HEK293 (cell line): ENCODE measurements around the gene XKR7.

ENCODE experiments used
- CTCF ChIA-PET: fragments of 350-600 bp; formaldehyde crosslinking; extraction: SDS; loops from one replicate; lab custom pipeline; 2021; ENCODE audit warnings: antibody characterized with exemption; lab: Yijun Ruan, JAX
- POLR2A ChIA-PET: fragments of 300-600 bp; formaldehyde crosslinking; extraction: SDS; loops from one replicate; lab custom pipeline; 2020; ENCODE audit warnings: antibody characterized with exemption, inconsistent platforms; lab: Yijun Ruan, JAX
- H3K27ac ChIP-seq: fragments of 200-500 bp; sonication (Bioruptor generic); 2 replicates; pipeline ENCODE4 v1.5.1; 2014; ENCODE audit warnings: low read depth, low read length, control low read depth, inconsistent platforms; ENCODE audit errors: extremely low read depth
- H3K36me3 ChIP-seq, 2 experiments: fragments of 200-500 bp in 1 of 2; sonication (Bioruptor generic) in 1 of 2; 1 replicate in 1 of 2; 2 replicates in 1 of 2; pipeline ENCODE4 v1.5.1; 2014 to 2017; ENCODE audit warnings: inconsistent platforms in 2 of 2, low read length in 2 of 2; ENCODE audit not compliant: control insufficient read depth in 2 of 2, insufficient read depth in 1 of 2
- H3K4me1 ChIP-seq: fragments of 200-500 bp; sonication (Bioruptor generic); 2 replicates; pipeline ENCODE4 v1.5.1; 2014; ENCODE audit warnings: mild to moderate bottlenecking, low read length, inconsistent platforms; ENCODE audit not compliant: control insufficient read depth, insufficient read depth
- H3K4me3 ChIP-seq: 2 replicates; pipeline ENCODE4 v1.5.1; 2011; ENCODE audit warnings: low read depth, mild to moderate bottlenecking, control low read depth, low read length, moderate library complexity
- H3K9me3 ChIP-seq: fragments of 200-500 bp; sonication (Bioruptor generic); 2 replicates; pipeline ENCODE4 v1.5.1; 2014; ENCODE audit warnings: low read depth, low read length, inconsistent platforms; ENCODE audit not compliant: control insufficient read depth, insufficient read depth
- EGR2 ChIP-seq: fragments of 450-650 bp; formaldehyde crosslinking; IDR thresholded peaks from 2 replicates; pipeline ENCODE4 v1.5.1; 2016; ENCODE audit warnings: low read depth, missing biosample characterization, missing genetic modification characterization
- GFI1B ChIP-seq: fragments of 450-650 bp; formaldehyde crosslinking; IDR thresholded peaks from 2 replicates; pipeline ENCODE4 v1.5.1; 2016; ENCODE audit warnings: missing biosample characterization, missing genetic modification characterization
- GLIS1 ChIP-seq: fragments of 450-650 bp; formaldehyde crosslinking; IDR thresholded peaks from 2 replicates; pipeline ENCODE4 v1.5.1; 2016; ENCODE audit warnings: missing biosample characterization, missing genetic modification characterization
- HOXA7 ChIP-seq: sonication (generic); formaldehyde crosslinking; IDR thresholded peaks from 2 replicates; pipeline ENCODE4 v1.8.1; 2022; ENCODE audit warnings: missing genetic modification reagents, borderline replicate concordance
- IKZF3 ChIP-seq: fragments of 450-650 bp; IDR thresholded peaks from 2 replicates; pipeline ENCODE4 v1.5.0; 2018; ENCODE audit warnings: missing biosample characterization, mild to moderate bottlenecking, missing genetic modification characterization, moderate library complexity
- YY2 ChIP-seq: fragments of 450-650 bp; formaldehyde crosslinking; IDR thresholded peaks from 2 replicates; pipeline ENCODE4 v1.5.1; 2016; ENCODE audit warnings: missing biosample characterization, missing genetic modification characterization
- ZBTB48 ChIP-seq: fragments of 450-650 bp; formaldehyde crosslinking; IDR thresholded peaks from 2 replicates; pipeline ENCODE4 v1.5.1; 2016; ENCODE audit warnings: missing biosample characterization, missing genetic modification characterization
- ZNF211 ChIP-seq: fragments of 450-650 bp; formaldehyde crosslinking; IDR thresholded peaks from 2 replicates; pipeline ENCODE4 v1.5.1; 2016; ENCODE audit warnings: low read depth, missing biosample characterization, missing genetic modification characterization
- ZNF223 ChIP-seq: fragments of 450-650 bp; formaldehyde crosslinking; IDR thresholded peaks from 2 replicates; pipeline ENCODE4 v1.5.1; 2016; ENCODE audit warnings: missing biosample characterization, missing genetic modification characterization
- ZNF292 ChIP-seq: fragments of 450-650 bp; formaldehyde crosslinking; IDR thresholded peaks from 2 replicates; pipeline ENCODE4 v1.5.1; 2016; ENCODE audit warnings: low read depth, missing biosample characterization, missing genetic modification characterization, borderline replicate concordance
- ZNF341 ChIP-seq: fragments of 450-650 bp; formaldehyde crosslinking; IDR thresholded peaks from 2 replicates; pipeline ENCODE4; 2016; ENCODE audit warnings: low read depth, missing biosample characterization, missing genetic modification characterization
- ZNF473 ChIP-seq: fragments of 450-650 bp; formaldehyde crosslinking; IDR thresholded peaks from 2 replicates; pipeline ENCODE4 v1.5.1; 2017; ENCODE audit warnings: missing biosample characterization, missing genetic modification characterization
- ZNF521 ChIP-seq: fragments of 450-650 bp; formaldehyde crosslinking; IDR thresholded peaks from 2 replicates; pipeline ENCODE4 v1.5.1; 2017; ENCODE audit warnings: missing biosample characterization, mild to moderate bottlenecking, missing genetic modification characterization
- ZNF596 ChIP-seq: fragments of 450-650 bp; IDR thresholded peaks from 2 replicates; pipeline ENCODE4 v1.5.0; 2018; ENCODE audit warnings: missing biosample characterization, mild to moderate bottlenecking, missing genetic modification characterization, moderate library complexity
- ZNF600 ChIP-seq: fragments of 450-650 bp; formaldehyde crosslinking; IDR thresholded peaks from 2 replicates; pipeline ENCODE4 v1.5.1; 2016; ENCODE audit warnings: missing biosample characterization, missing genetic modification characterization
- ZNF654 ChIP-seq: fragments of 450-650 bp; formaldehyde crosslinking; IDR thresholded peaks from 2 replicates; pipeline ENCODE4 v1.5.1; 2016; ENCODE audit warnings: low read depth, missing biosample characterization, missing genetic modification characterization
- ZSCAN23 ChIP-seq: fragments of 450-650 bp; formaldehyde crosslinking; IDR thresholded peaks from 2 replicates; pipeline ENCODE4 v1.5.1; 2016; ENCODE audit warnings: missing biosample characterization, missing genetic modification characterization
- ZSCAN30 ChIP-seq: fragments of 450-650 bp; IDR thresholded peaks from 2 replicates; pipeline ENCODE4 v1.5.1; 2018; ENCODE audit warnings: missing biosample characterization, mild to moderate bottlenecking, missing genetic modification characterization, moderate library complexity
- ZSCAN4 ChIP-seq: fragments of 450-650 bp; formaldehyde crosslinking; IDR thresholded peaks from 2 replicates; pipeline ENCODE4 v1.5.1; 2017; ENCODE audit warnings: missing biosample characterization, missing genetic modification characterization
- TF ChIP-seq, protein P1 (sequence below): fragments of 450-650 bp; formaldehyde crosslinking; IDR thresholded peaks from 2 replicates; pipeline ENCODE4 v1.5.1; 2016; ENCODE audit warnings: missing biosample characterization, missing genetic modification characterization
- TF ChIP-seq, protein P2 (sequence below): fragments of 450-650 bp; formaldehyde crosslinking; IDR thresholded peaks from 2 replicates; pipeline ENCODE4 v1.5.1; 2016; ENCODE audit warnings: missing biosample characterization, missing genetic modification characterization, low read depth
- TF ChIP-seq, protein P3 (sequence below): fragments of 450-650 bp; formaldehyde crosslinking; optimal IDR thresholded peaks from 2 replicates; pipeline ENCODE3; 2016; ENCODE audit warnings: missing biosample characterization, mild to moderate bottlenecking, missing genetic modification characterization

XKR7 gene

GRCh38 chr20:31972471-31973021 is 4.6 kb downstream of the XKR7 start (continued):
- no peak for TF ChIP-seq ZSCAN30 (tag by site-specific recombination)
- no peak for TF ChIP-seq HOXA7 (CRISPR knock-in tag)
- TF ChIP-seq ZSCAN4 (tag by site-specific recombination): no peak
- no peak for TF ChIP-seq ZNF596
- TF ChIP-seq GLIS1: no peak
- TF ChIP-seq, protein P1, sequence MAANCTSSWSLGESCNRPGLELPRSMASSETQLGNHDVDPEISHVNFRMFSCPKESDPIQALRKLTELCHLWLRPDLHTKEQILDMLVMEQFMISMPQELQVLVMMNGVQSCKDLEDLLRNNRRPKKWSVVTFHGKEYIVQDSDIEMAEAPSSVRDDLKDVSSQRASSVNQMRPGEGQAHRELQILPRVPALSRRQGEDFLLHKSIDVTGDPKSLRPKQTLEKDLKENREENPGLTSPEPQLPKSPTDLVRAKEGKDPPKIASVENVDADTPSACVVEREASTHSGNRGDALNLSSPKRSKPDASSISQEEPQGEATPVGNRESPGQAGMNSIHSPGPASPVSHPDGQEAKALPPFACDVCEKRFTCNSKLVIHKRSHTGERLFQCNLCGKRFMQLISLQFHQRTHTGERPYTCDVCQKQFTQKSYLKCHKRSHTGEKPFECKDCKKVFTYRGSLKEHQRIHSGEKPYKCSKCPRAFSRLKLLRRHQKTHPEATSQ: no peak
- TF ChIP-seq, all 188 proteins: peak for 0

DNA sequence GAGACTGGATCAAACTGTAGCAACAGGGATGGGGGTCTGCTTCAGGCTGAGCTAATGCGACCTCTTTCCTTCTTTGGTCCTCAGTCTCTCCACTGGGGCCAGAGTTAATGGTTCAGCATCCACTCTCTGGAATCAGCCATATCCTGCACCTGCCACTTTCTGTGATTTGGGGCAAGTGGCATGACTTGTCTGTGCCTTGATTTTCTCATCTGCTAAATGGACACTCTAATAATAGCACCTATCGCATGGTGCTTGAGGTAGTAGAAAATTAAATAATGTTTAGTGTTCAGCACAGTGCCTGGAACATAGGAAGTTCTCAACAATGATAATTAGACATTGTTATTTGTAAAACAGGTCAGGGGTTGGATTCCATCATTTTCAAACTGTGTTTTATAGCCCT is 6.3 kb downstream of the XKR7 start:
- Histone ChIP-seq H3K4me3 (no peak overlapping the region), H3K9me3 (no peaks in the 10 kb centered on the region), H3K36me3 (no peaks in the 10 kb centered on the region), H3K27ac (no peak overlapping the region), H3K4me1 (no peaks in the 10 kb centered on the region)
- ChIA-PET CTCF (no interaction called here), POLR2A (no interaction called here)
- TF ChIP-seq YY2 (tag by site-specific recombination) (no peak), ZNF521 (tag by site-specific recombination) (no peak), EGR2 (tag by site-specific recombination) (no peak), ZNF473 (tag by site-specific recombination) (no peak), ZBTB48 (tag by site-specific recombination) (no peak), IKZF3 (tag by site-specific recombination) (no peak), ZNF292 (tag by site-specific recombination) (no peak), GFI1B (tag by site-specific recombination) (no peak), ZNF600 (tag by site-specific recombination) (no peak), ZNF341 (tag by site-specific recombination) (no peak), ZNF654 (tag by site-specific recombination) (no peak), ZNF223 (tag by site-specific recombination) (no peak), ZSCAN23 (tag by site-specific recombination) (no peak), ZNF211 (tag by site-specific recombination) (no peak)
- TF ChIP-seq, protein P1: no peak
- TF ChIP-seq, protein P2, sequence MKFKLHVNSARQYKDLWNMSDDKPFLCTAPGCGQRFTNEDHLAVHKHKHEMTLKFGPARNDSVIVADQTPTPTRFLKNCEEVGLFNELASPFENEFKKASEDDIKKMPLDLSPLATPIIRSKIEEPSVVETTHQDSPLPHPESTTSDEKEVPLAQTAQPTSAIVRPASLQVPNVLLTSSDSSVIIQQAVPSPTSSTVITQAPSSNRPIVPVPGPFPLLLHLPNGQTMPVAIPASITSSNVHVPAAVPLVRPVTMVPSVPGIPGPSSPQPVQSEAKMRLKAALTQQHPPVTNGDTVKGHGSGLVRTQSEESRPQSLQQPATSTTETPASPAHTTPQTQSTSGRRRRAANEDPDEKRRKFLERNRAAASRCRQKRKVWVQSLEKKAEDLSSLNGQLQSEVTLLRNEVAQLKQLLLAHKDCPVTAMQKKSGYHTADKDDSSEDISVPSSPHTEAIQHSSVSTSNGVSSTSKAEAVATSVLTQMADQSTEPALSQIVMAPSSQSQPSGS (tag by site-specific recombination): no peak
- TF ChIP-seq, protein P3, sequence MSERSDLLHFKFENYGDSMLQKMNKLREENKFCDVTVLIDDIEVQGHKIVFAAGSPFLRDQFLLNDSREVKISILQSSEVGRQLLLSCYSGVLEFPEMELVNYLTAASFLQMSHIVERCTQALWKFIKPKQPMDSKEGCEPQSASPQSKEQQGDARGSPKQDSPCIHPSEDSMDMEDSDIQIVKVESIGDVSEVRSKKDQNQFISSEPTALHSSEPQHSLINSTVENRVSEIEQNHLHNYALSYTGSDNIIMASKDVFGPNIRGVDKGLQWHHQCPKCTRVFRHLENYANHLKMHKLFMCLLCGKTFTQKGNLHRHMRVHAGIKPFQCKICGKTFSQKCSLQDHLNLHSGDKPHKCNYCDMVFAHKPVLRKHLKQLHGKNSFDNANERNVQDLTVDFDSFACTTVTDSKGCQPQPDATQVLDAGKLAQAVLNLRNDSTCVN (tag by site-specific recombination): no peak
